MCF 10A (cell line): Measurements from ENCODE around the gene DPPA4. TPM values are rescaled to one million over a fixed set of nuclear protein-coding genes. Genes with fewer than 3 reads are reported as not detected.

Source experiments
- BruUV-seq: library from RNA; stranded (reverse); fragments of 400-500 nt; replicated peaks from 2 replicates; lab custom pipeline; 2021; lab: Mats Ljungman, UMichigan
- CTCF ChIA-PET: fragments of 300-600 bp; sonication (Branson Sonifier 250); formaldehyde crosslinking; extraction: SDS; loops from one replicate; lab custom pipeline; 2021; ENCODE audit warnings: antibody characterized with exemption, inconsistent platforms; lab: Yijun Ruan, JAX
- POLR2A ChIA-PET: fragments of 300-600, 350-650 bp; sonication (Branson Sonifier 250); formaldehyde crosslinking; extraction: SDS; loops from one replicate; lab custom pipeline; 2020; ENCODE audit warnings: antibody characterized with exemption, inconsistent platforms; lab: Yijun Ruan, JAX
- DNase-seq: peaks from one replicate; pipeline ENCODE4 v3.0.0-alpha.2; 2018; ENCODE audit not compliant: unreplicated experiment
- H3K27ac Mint-ChIP-seq: one replicate; pipeline ENCODE4 v1.8.0; 2022; ENCODE audit warnings: mild to moderate bottlenecking, low read depth, mixed read lengths; ENCODE audit not compliant: unreplicated experiment
- H3K27me3 Mint-ChIP-seq: one replicate; pipeline ENCODE4 v1.8.0; 2022; ENCODE audit warnings: mixed read lengths; ENCODE audit not compliant: insufficient read depth, unreplicated experiment
- H3K36me3 Mint-ChIP-seq: one replicate; pipeline ENCODE4 v1.8.0; 2022; ENCODE audit warnings: mild to moderate bottlenecking, moderate library complexity, mixed read lengths; ENCODE audit not compliant: insufficient read depth, unreplicated experiment
- H3K4me1 Mint-ChIP-seq: one replicate; pipeline ENCODE4 v1.8.0; 2022; ENCODE audit warnings: mixed read lengths; ENCODE audit not compliant: insufficient read depth, unreplicated experiment
- H3K4me3 Mint-ChIP-seq: one replicate; pipeline ENCODE4 v1.8.0; 2022; ENCODE audit warnings: mild to moderate bottlenecking, moderate library complexity, mixed read lengths; ENCODE audit not compliant: unreplicated experiment
- H3K9me3 Mint-ChIP-seq: one replicate; pipeline ENCODE4 v1.8.0; 2022; ENCODE audit warnings: mixed read lengths; ENCODE audit not compliant: unreplicated experiment
- CTCF ChIP-seq: fragments of 200-600 bp; IDR thresholded peaks from one replicate; pipeline ENCODE4 v1.8.0; 2022; ENCODE audit warnings: antibody characterized with exemption, mild to moderate bottlenecking; ENCODE audit not compliant: unreplicated experiment
- intact Hi-C: fragments of 100-400 bp; cut with micrococcal nuclease; formaldehyde crosslinking; loops from 2 replicates; pipeline ENCODE4 v1.14.1; 2022
- total RNA-seq: library from RNA; stranded (reverse); gene quantifications from 2 replicates; pipeline ENCODE4 v1.2.3, GENCODE V29; 2022

The DPPA4 gene
- total RNA-seq, 1 experiment from 2014 or later, result not detected

GRCh38 chr3:109338322-109338721 is 976 bp upstream of the DPPA4 start:
- intact Hi-C loops, result no loop called here
- no TSS peak for BruUV-seq
- Mint-ChIP-seq H3K36me3 (no peaks in the 10 kb centered on the region), H3K27me3 (no peaks in the 10 kb centered on the region), H3K9me3 (peaks cover 19% of the 10 kb centered on the region), H3K4me1 (no peaks in the 10 kb centered on the region), H3K4me3 (no peak overlapping the region), H3K27ac (no peak overlapping the region)
- ChIA-PET CTCF (no interaction called here), POLR2A (no interaction called here)
- no peak for TF ChIP-seq CTCF
- DNase-seq, result no peak

- intact Hi-C loops, result no loop called here
- no peaks in the 10 kb centered on the region for H3K36me3 Mint-ChIP-seq
- BruUV-seq, result no TSS peak
- no peak overlapping the region for H3K27ac Mint-ChIP-seq
- no peaks in the 10 kb centered on the region for H3K4me1 Mint-ChIP-seq
- TF ChIP-seq CTCF, result no peak
- POLR2A ChIA-PET, result interaction anchor here (0.6 kb wide), 1 partner anchor 31 kb away, joined by 3 read pairs; no protein-coding TSS in a partner anchor
- no peak for DNase-seq
- CTCF ChIA-PET, result no interaction called here
- no peaks in the 10 kb centered on the region for H3K27me3 Mint-ChIP-seq
- peak overlapping the region; percentile 61 for H3K4me3 Mint-ChIP-seq
- H3K9me3 Mint-ChIP-seq, result peaks cover 11% of the 10 kb centered on the region
Observed at GRCh38 chr3:109336291-109336861, 970 bp downstream of the DPPA4 start.

GRCh38 chr3:109334572-109334971 is 2.8 kb downstream of the DPPA4 start:
- Mint-ChIP-seq H3K36me3 (no peaks in the 10 kb centered on the region), H3K27ac (no peak overlapping the region), H3K4me3 (no peak overlapping the region), H3K9me3 (peaks cover 11% of the 10 kb centered on the region), H3K27me3 (no peaks in the 10 kb centered on the region), H3K4me1 (no peaks in the 10 kb centered on the region)
- no peak for DNase-seq
- ChIA-PET POLR2A (no interaction called here), CTCF (interaction anchor here (0.6 kb wide), 1 partner anchor 732 kb away, joined by 3 read pairs; no protein-coding TSS in a partner anchor)
- no TSS peak for BruUV-seq
- TF ChIP-seq CTCF, result no peak
- intact Hi-C loops, result no loop called here

GRCh38 chr3:109331692-109332091 is 5.7 kb downstream of the DPPA4 start:
- intact Hi-C loops, result no loop called here
- Mint-ChIP-seq H3K27me3 (no peaks in the 10 kb centered on the region), H3K36me3 (no peaks in the 10 kb centered on the region), H3K9me3 (peaks cover under 1% of the 10 kb centered on the region), H3K4me3 (no peak overlapping the region), H3K4me1 (no peaks in the 10 kb centered on the region), H3K27ac (no peak overlapping the region)
- no peak for DNase-seq
- BruUV-seq, result no TSS peak
- ChIA-PET POLR2A (no interaction called here), CTCF (interaction anchor here (0.6 kb wide), 1 partner anchor 47 kb away, joined by 3 read pairs; no protein-coding TSS in a partner anchor)
- TF ChIP-seq CTCF, result no peak
